ENCODE data around the gene PIP4K2A. TPM values are rescaled to one million over a fixed set of nuclear protein-coding genes. Genes with fewer than 3 reads are reported as not detected.

PIP4K2A gene
- total RNA-seq, 1 experiment from 2014 or later = 20.2 TPM

DNA sequence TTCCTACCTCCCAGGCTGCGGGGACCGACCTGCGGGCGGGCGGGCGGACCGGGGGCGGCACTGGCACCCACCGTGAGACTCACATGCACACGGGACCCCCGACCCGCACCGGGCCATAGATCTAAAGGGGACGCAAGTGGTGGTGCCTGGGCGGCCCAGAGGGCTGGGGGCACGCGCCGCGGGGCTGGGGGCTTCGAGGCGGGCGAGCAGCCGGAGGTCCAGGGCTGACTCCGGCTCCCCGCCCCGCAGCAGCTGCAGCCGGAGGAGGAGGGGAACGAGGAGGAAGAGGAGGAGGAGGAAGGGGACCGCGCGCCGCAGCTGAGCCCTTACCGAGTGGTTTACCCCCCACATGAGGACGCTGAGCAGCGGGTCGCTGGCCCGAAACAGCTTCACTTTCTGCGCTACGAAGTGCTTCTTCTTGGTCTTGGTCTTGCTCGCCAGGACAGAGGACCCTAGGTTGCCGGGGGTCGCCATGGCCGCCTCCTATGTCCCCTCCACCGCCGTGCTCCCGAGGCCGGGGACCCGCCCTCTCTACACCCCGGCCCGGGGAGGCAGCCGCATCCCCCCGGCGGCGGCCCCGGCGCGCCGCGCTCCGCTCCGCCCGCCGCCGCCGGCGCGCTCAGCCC is 412 bp downstream of the PIP4K2A start:
- DNase-seq = peak; percentile 5
- POLR2A ChIA-PET (ENCODE audit: unreplicated experiment) = no interaction called here
- CTCF ChIA-PET = no interaction called here

GRCh38 chr10:22712956-22713852 is 1.2 kb downstream of the PIP4K2A start:
- H3K4me1 ChIP-seq (ENCODE audit: insufficient read depth, low read length) = peaks cover 13% of the 10 kb centered on the region
- H3K4me3 ChIP-seq (ENCODE audit: low read length) = peak overlapping the region; percentile 92
- H3K9me3 ChIP-seq (ENCODE audit: low read length) = no peaks in the 10 kb centered on the region
- no peaks in the 10 kb centered on the region for H3K27me3 ChIP-seq (ENCODE audit: low read length)
- no peaks in the 10 kb centered on the region for H3F3A ChIP-seq (ENCODE audit: low read length, unreplicated experiment)
- H3K9me2 ChIP-seq (replicated peaks; ENCODE audit: low read length) = no peaks in the 10 kb centered on the region
- intact Hi-C loops (cut with micrococcal nuclease) = loop anchor here (2.0 to 10.0 kb wide), 5 partner anchors 30 to 276 kb away; no protein-coding TSS in a partner anchor
- BruUV-seq (replicated peaks) = no TSS peak
- H3K9ac ChIP-seq (ENCODE audit: low read length) = peak overlapping the region; percentile 71
- peak overlapping the region; percentile 48; the same call in 1 of the 2 replicates for H2AFZ ChIP-seq (ENCODE audit: low read length)
- no peaks in the 10 kb centered on the region for H3K36me3 ChIP-seq (ENCODE audit: low read depth, low read length)
- no peak for TF ChIP-seq EZH2phosphoT487 (IDR thresholded peaks at IDR 0.05; ENCODE audit: borderline replicate concordance, low read length)
- ATAC-seq = peak; percentile 25
- POLR2A ChIA-PET (ENCODE audit: unreplicated experiment) = no interaction called here
- CTCF ChIA-PET = no interaction called here
- peaks cover 60% of the 10 kb centered on the region for H3K79me2 ChIP-seq (ENCODE audit: low read length)
- H3K4me2 ChIP-seq (ENCODE audit: low read length) = peak overlapping the region; percentile 98
- H3K27ac ChIP-seq (ENCODE audit: low read length) = peak overlapping the region; percentile 33
- DNase-seq = peak; percentile 25
- peaks cover 17% of the 10 kb centered on the region; the same call in 1 of the 2 replicates for H4K20me1 ChIP-seq (ENCODE audit: low read length)

More for the DNA sequence above, 412 bp downstream of the PIP4K2A start:
- H3K79me2 ChIP-seq (ENCODE audit: low read length) = peaks cover 52% of the 10 kb centered on the region
- no TSS peak for BruUV-seq (replicated peaks)
- H3K27me3 ChIP-seq (ENCODE audit: low read length) = no peaks in the 10 kb centered on the region
- peak overlapping the region; percentile 98 for H3K4me2 ChIP-seq (ENCODE audit: low read length)
- H3K9me2 ChIP-seq (replicated peaks; ENCODE audit: low read length) = no peaks in the 10 kb centered on the region
- H4K20me1 ChIP-seq (ENCODE audit: low read length) = peaks cover 17% of the 10 kb centered on the region; the same call in 1 of the 2 replicates
- peaks cover 13% of the 10 kb centered on the region for H3K4me1 ChIP-seq (ENCODE audit: insufficient read depth, low read length)
- H3K36me3 ChIP-seq (ENCODE audit: low read depth, low read length) = no peaks in the 10 kb centered on the region
- TF ChIP-seq EZH2 (IDR thresholded peaks at IDR 0.05; ENCODE audit: low read length, unreplicated experiment) (no peak), EZH2phosphoT487 (IDR thresholded peaks at IDR 0.05; ENCODE audit: borderline replicate concordance, low read length) (no peak)
- intact Hi-C loops (cut with micrococcal nuclease) = loop anchor here (1.0 to 10.0 kb wide), 6 partner anchors 31 to 277 kb away; no protein-coding TSS in a partner anchor
- peak overlapping the region; percentile 92 for H3K4me3 ChIP-seq (ENCODE audit: low read length)
- peak; percentile 16 for ATAC-seq
- H2AFZ ChIP-seq (ENCODE audit: low read length) = peak overlapping the region; percentile 63
- no peaks in the 10 kb centered on the region for H3F3A ChIP-seq (ENCODE audit: low read length, unreplicated experiment)
- no peaks in the 10 kb centered on the region for H3K9me3 ChIP-seq (ENCODE audit: low read length)
- no peak overlapping the region for H3K27ac ChIP-seq (ENCODE audit: low read length)
- H3K9ac ChIP-seq (ENCODE audit: low read length) = peak overlapping the region; percentile 71

DNA sequence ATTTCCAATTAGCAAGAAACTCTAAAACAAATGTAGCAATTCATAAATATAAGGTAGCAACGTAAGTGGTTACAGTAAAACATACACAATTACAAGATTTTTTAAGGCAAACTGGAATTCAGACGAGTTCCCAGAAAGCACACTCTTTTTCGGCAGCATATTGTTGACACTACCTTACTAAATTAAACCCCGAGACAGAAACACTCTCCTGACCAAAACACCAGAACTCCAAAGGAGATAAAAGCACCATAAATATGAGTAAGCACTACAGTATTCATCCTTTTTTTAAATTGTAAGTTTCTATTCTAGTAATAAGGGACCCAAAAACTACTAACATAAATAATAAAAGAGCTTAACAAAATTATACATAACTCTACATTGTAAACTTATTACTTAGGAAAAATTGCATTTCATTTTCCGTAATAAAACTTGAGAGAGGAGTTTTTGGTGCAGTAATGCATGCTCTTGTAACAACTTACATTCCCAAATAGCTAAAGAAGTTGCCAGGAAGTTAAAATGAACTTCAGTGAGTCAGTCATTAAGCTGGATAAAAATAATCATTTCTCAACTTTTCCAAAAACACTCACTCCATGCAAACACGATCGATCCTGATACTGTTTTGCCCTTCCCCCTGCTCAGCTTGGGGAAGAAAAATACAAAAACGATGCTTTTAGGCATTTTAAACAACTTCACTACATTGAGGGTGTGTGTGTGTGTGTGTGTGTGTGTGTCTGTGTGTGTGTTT is 2.0 kb downstream of the PIP4K2A start:
- intact Hi-C loops (cut with micrococcal nuclease) = loop anchor here (2.0 to 10.0 kb wide), 5 partner anchors 30 to 275 kb away; no protein-coding TSS in a partner anchor
- Histone ChIP-seq H3K4me1 (ENCODE audit: insufficient read depth, low read length) (peaks cover 13% of the 10 kb centered on the region), H3K9ac (ENCODE audit: low read length) (peak overlapping the region; percentile 71), H2AFZ (ENCODE audit: low read length) (0 out of 2 replicates have a peak overlapping the region, but pooled peaks have one; percentile 48), H3F3A (ENCODE audit: low read length, unreplicated experiment) (no peaks in the 10 kb centered on the region), H3K9me3 (ENCODE audit: low read length) (no peaks in the 10 kb centered on the region), H3K9me2 (replicated peaks; ENCODE audit: low read length) (no peaks in the 10 kb centered on the region), H3K27ac (ENCODE audit: low read length) (peak overlapping the region; percentile 33), H4K20me1 (ENCODE audit: low read length) (peaks cover 17% of the 10 kb centered on the region; the same call in 1 of the 2 replicates), H3K4me2 (ENCODE audit: low read length) (peak overlapping the region; percentile 98), H3K79me2 (ENCODE audit: low read length) (peaks cover 68% of the 10 kb centered on the region), H3K4me3 (ENCODE audit: low read length) (peak overlapping the region; percentile 92), H3K27me3 (ENCODE audit: low read length) (no peaks in the 10 kb centered on the region), H3K36me3 (ENCODE audit: low read depth, low read length) (no peaks in the 10 kb centered on the region)
- BruUV-seq (replicated peaks) = no TSS peak
- ChIA-PET CTCF (no interaction called here), POLR2A (ENCODE audit: unreplicated experiment) (interaction anchor here (0.7 kb wide), 1 partner anchor 276 kb away, joined by 3 read pairs; no protein-coding TSS in a partner anchor)
- DNase-seq = peak; percentile 14
- TF ChIP-seq, protein P1, sequence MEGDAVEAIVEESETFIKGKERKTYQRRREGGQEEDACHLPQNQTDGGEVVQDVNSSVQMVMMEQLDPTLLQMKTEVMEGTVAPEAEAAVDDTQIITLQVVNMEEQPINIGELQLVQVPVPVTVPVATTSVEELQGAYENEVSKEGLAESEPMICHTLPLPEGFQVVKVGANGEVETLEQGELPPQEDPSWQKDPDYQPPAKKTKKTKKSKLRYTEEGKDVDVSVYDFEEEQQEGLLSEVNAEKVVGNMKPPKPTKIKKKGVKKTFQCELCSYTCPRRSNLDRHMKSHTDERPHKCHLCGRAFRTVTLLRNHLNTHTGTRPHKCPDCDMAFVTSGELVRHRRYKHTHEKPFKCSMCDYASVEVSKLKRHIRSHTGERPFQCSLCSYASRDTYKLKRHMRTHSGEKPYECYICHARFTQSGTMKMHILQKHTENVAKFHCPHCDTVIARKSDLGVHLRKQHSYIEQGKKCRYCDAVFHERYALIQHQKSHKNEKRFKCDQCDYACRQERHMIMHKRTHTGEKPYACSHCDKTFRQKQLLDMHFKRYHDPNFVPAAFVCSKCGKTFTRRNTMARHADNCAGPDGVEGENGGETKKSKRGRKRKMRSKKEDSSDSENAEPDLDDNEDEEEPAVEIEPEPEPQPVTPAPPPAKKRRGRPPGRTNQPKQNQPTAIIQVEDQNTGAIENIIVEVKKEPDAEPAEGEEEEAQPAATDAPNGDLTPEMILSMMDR (conservative IDR thresholded peaks at IDR 0.05; ENCODE audit: low read depth, low read length) = no peak
- TF ChIP-seq EZH2phosphoT487 (IDR thresholded peaks at IDR 0.05; ENCODE audit: borderline replicate concordance, low read length) (no peak), EZH2 (IDR thresholded peaks at IDR 0.05; ENCODE audit: low read length, unreplicated experiment) (no peak)
- ATAC-seq = 0 out of 2 replicates have a peak, but pooled peaks have one; percentile 5

Data from PC-3 (cell line).